ENCODE data around the gene HTRA2.
A peak's percentile ranks its signal among the peaks of the same experiment; 100 is the strongest.
"Not testable (repeated sequence)": the region's sequence is repeated elsewhere in the genome, so short reads cannot be mapped to it uniquely, and the experiment has no call there.

The HTRA2 gene

GRCh38 chr2:74546004-74546403 lies 16.3 kb downstream of the HTRA2 start:
- DNase-seq = no peak

GRCh38 chr2:74548285-74548899 lies 18.7 kb downstream of the HTRA2 start:
- DNase-seq = no peak

- no peak for DNase-seq
These were observed 19.4 kb downstream of the HTRA2 start for GRCh38 chr2:74548900-74549826.

GRCh38 chr2:74550231-74550630 lies 20.5 kb downstream of the HTRA2 start:
- no peak for DNase-seq

GRCh38 chr2:74551530-74551929 lies 21.8 kb downstream of the HTRA2 start:
- no peak for DNase-seq

GRCh38 chr2:74551942-74552913 lies 22.5 kb downstream of the HTRA2 start:
- no peak for DNase-seq

- no peak for DNase-seq
These were observed 23.4 kb downstream of the HTRA2 start for GRCh38 chr2:74552914-74553811.

GRCh38 chr2:74553892-74554819 lies 24.4 kb downstream of the HTRA2 start, which contains the start of the genes DOK1 and LOXL3:
Gene DOK1, plus strand, starts transcription at chr2:74554720. Its CDS starts 35 bp downstream, at chr2:74554755.
Gene LOXL3, minus strand, starts transcription at chr2:74553942. Its CDS starts 1,308 bp downstream, at chr2:74552634.
- peak; percentile 79 for DNase-seq

- DNase-seq = peak; percentile 39
These were observed 25.2 kb downstream of the HTRA2 start for GRCh38 chr2:74554820-74555531.

- DNase-seq = no peak
These were observed 25.9 kb downstream of the HTRA2 start for GRCh38 chr2:74555610-74556103.

- DNase-seq = no peak
These were observed 26.4 kb downstream of the HTRA2 start for GRCh38 chr2:74556159-74556558.

- DNase-seq = no peak
These were observed 27.2 kb downstream of the HTRA2 start for GRCh38 chr2:74556831-74557370.

GRCh38 chr2:74558284-74559230 lies 28.8 kb downstream of the HTRA2 start:
- DNase-seq = no peak

- no peak for DNase-seq
These were observed 30.2 kb downstream of the HTRA2 start for GRCh38 chr2:74559912-74560311.

GRCh38 chr2:74560591-74560990 lies 30.9 kb downstream of the HTRA2 start:
- DNase-seq = no peak

GRCh38 chr2:74561022-74561421 lies 31.3 kb downstream of the HTRA2 start:
- not testable (repeated sequence) for DNase-seq

GRCh38 chr2:74562126-74562775 lies 32.5 kb downstream of the HTRA2 start:
- DNase-seq = no peak

- no peak for DNase-seq
These were observed 34.5 kb downstream of the HTRA2 start for GRCh38 chr2:74564222-74564621.
